ENCODE results near the gene EFNA5. TPM values are rescaled to one million over a fixed set of nuclear protein-coding genes. Genes with fewer than 3 reads are reported as not detected.

Gene EFNA5
- total RNA-seq, 4 donors from 2014 or later = 7.7 to 18.6 (median 9.9) TPM

DNA sequence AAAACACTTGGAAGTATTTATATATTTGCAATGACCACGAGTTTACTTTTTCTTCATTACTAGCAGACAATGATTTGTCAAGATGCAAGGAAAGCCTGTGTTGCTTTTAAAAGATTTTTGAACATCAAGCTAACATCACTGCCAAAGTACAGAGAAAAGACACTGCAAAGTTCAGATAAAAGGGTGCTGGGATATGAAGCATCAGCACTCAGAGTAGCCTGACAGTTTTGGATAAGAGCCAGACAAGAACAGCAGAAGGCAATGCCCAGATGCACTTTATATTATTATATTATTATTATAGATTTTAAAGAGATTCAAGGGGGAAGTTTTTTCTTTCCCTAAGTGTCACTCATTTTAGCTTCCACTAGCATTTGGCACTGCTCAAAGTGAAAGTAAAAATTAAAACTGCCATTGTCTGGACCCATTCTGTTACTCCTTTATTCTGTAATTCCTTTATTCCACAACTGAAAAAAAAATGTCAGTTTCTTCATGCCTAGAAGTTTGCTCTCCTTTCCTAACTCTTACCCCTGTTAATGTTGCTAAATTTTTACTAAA is 240.6 kb downstream of the EFNA5 start:
- TF ChIP-seq, protein P1, sequence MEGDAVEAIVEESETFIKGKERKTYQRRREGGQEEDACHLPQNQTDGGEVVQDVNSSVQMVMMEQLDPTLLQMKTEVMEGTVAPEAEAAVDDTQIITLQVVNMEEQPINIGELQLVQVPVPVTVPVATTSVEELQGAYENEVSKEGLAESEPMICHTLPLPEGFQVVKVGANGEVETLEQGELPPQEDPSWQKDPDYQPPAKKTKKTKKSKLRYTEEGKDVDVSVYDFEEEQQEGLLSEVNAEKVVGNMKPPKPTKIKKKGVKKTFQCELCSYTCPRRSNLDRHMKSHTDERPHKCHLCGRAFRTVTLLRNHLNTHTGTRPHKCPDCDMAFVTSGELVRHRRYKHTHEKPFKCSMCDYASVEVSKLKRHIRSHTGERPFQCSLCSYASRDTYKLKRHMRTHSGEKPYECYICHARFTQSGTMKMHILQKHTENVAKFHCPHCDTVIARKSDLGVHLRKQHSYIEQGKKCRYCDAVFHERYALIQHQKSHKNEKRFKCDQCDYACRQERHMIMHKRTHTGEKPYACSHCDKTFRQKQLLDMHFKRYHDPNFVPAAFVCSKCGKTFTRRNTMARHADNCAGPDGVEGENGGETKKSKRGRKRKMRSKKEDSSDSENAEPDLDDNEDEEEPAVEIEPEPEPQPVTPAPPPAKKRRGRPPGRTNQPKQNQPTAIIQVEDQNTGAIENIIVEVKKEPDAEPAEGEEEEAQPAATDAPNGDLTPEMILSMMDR (IDR thresholded peaks at IDR 0.05; ENCODE audit: low read depth) = no peak

DNA sequence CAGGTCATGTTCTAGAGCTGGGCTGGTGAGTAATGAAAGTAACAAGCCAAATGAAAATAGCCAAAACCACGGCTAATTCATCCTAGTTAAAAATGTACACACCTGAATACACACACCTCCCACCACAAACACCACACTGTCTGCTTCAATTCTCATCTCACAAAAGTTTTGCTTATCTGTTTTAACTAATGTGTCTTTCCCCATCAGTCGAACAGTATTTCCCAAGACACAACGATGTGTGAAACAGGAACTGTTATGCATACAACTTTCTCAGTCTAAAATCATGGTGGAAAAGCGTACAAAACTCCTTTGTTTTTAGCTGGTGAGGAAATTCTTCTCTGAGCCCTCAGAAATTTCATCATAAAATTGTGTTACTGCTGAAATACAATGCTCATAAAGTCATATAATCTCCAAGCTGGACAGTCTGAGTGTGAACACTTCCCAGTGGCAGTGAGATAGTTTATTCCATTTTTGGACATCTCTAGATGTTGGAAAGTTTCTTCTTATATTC is 242.4 kb downstream of the EFNA5 start:
- TF ChIP-seq, protein P1 (IDR thresholded peaks at IDR 0.05; ENCODE audit: low read depth) = no peak

DNA sequence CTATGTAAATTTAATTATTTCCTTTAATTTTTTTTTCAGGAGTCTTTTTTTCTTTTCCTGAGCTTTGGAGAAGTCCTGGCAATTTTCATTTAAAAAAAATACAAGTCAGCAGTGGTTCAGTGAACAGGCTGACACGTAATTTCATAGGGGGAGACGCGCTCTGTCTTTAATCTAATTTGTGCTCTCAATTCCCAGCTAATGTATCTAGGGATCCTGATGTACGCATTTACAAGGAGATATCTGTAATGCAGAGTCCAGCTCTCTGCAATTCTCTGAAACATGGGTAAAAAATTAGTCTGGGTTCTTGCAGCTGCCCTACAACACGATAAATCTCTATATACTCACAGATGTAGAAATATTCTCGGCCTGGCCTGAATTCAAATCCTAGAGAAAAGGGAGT is 243.9 kb downstream of the EFNA5 start:
- TF ChIP-seq, protein P1 (IDR thresholded peaks at IDR 0.05; ENCODE audit: low read depth) = no peak

DNA sequence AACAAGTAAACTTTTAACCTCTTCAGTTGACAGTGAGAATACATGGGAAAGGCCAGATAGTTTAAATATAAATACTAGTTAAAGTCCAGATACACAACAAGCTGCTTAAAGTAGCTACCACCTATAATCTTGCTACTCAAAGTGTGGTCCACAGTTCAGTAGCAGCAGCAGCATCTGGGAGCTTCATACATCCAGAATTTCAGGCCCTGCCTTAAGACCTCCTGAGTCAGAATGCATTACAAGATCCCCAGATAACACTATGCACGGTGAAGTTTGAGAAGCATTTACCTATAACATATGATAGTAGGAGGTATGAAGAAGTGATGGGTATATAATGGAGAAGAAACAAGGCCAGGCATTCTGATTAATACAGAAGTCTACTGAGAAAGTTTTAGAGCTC is 244.5 kb downstream of the EFNA5 start:
- TF ChIP-seq, protein P1 (IDR thresholded peaks at IDR 0.05; ENCODE audit: low read depth) = no peak

DNA sequence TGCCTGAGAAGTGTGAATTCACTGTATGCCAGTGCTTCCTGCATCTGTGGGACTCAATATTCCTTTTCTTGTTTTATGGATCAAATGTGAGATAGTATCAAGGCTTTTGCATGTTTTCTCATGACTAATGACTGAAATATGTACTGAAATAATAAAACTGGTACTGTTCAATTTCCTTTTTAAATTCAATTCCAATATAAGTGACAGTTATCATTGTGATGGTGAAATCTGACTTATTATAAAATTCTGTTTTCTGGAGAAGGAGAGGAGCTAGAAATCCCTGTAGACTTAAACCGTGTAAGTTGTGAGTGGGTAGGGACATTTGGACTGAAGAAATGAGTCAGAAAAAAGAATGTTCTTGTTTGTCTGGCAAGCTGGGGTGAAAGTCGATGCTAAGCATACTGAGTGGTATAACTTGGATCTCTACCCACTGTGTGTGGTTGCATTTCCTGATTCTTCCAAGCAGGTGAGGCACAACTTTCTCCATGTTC is 245.2 kb downstream of the EFNA5 start:
- TF ChIP-seq, protein P1 (IDR thresholded peaks at IDR 0.05; ENCODE audit: low read depth) = no peak

DNA sequence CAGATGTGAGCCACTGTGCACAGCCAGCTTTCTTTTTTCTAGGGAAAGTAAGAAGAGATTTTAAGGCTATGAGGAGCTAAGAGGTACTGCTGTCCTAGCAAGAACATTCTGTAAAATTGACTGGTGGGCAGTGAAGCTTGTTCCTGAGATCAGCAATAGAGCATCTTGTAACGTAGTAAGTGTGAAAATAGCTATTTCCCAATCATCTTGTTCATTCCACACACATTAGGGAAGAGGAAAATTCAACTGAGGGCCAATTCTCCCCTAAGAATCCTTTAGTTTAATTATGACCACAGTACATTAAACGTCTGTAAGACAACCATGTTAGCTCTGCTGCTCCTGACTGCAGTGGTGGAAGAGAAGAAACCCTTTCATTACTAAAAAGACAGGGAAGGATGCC is 246.2 kb downstream of the EFNA5 start:
- TF ChIP-seq, protein P1 (IDR thresholded peaks at IDR 0.05; ENCODE audit: low read depth) = no peak

DNA sequence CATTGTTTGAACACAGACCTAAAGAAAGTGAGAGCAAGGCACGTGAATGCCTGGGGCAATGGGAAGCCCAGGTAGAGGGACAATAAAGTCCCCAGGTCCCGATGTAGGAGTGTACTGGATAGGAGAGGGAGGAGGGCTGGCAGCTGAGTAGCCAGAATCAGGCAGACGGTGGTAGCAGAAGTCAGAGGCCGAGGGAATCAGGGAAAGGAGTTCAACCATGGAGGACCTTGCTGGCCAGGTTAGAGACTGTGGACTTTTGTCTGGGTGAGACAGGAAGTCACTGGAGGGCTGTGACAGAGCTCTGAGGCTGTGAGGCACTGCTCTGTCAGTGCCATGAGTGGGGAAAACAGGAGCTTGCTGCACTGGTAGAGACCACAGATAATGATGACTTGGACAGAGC is 248.2 kb downstream of the EFNA5 start:
- TF ChIP-seq, protein P1 (IDR thresholded peaks at IDR 0.05; ENCODE audit: low read depth) = no peak
